ENCODE measurements around the gene ERBB4. TPM values are rescaled to one million over a fixed set of nuclear protein-coding genes. Genes with fewer than 3 reads are reported as not detected.

ERBB4 gene
- total RNA-seq, 1 donor from 2014 or later = 2.8 TPM

- TF ChIP-seq CTCF (IDR thresholded peaks at IDR 0.05) = no peak
- peaks cover 5% of the 10 kb centered on the region for H3K4me1 Mint-ChIP-seq (ENCODE audit: unreplicated experiment)
- H3K4me3 Mint-ChIP-seq (ENCODE audit: unreplicated experiment) = no peak overlapping the region
- H3K27ac Mint-ChIP-seq (ENCODE audit: unreplicated experiment) = no peak overlapping the region
- H3K9me3 Mint-ChIP-seq (ENCODE audit: unreplicated experiment) = peaks cover 10% of the 10 kb centered on the region
- no peak for DNase-seq (ENCODE audit: extremely low spot score, unreplicated experiment)
- H3K36me3 Mint-ChIP-seq (ENCODE audit: unreplicated experiment) = no peaks in the 10 kb centered on the region
- H3K27me3 Mint-ChIP-seq (ENCODE audit: unreplicated experiment) = no peaks in the 10 kb centered on the region
These were observed 556.4 kb downstream of the ERBB4 start for GRCh38 chr2:211982162-211982561.

- H3K4me1 Mint-ChIP-seq (ENCODE audit: unreplicated experiment) = peaks cover 9% of the 10 kb centered on the region
- no peak for DNase-seq (ENCODE audit: extremely low spot score, unreplicated experiment)
- no peaks in the 10 kb centered on the region for H3K36me3 Mint-ChIP-seq (ENCODE audit: unreplicated experiment)
- TF ChIP-seq CTCF (IDR thresholded peaks at IDR 0.05) = no peak
- H3K4me3 Mint-ChIP-seq (ENCODE audit: unreplicated experiment) = no peak overlapping the region
- H3K27me3 Mint-ChIP-seq (ENCODE audit: unreplicated experiment) = no peaks in the 10 kb centered on the region
- peaks cover 10% of the 10 kb centered on the region for H3K9me3 Mint-ChIP-seq (ENCODE audit: unreplicated experiment)
- no peak overlapping the region for H3K27ac Mint-ChIP-seq (ENCODE audit: unreplicated experiment)
These were observed 557.2 kb downstream of the ERBB4 start for GRCh38 chr2:211981451-211981850.

GRCh38 chr2:211976076-211976475 lies 562.5 kb downstream of the ERBB4 start:
- peaks cover 6% of the 10 kb centered on the region for H3K4me1 Mint-ChIP-seq (ENCODE audit: unreplicated experiment)
- peaks cover 25% of the 10 kb centered on the region for H3K9me3 Mint-ChIP-seq (ENCODE audit: unreplicated experiment)
- H3K4me3 Mint-ChIP-seq (ENCODE audit: unreplicated experiment) = no peak overlapping the region
- no peak overlapping the region for H3K27ac Mint-ChIP-seq (ENCODE audit: unreplicated experiment)
- H3K36me3 Mint-ChIP-seq (ENCODE audit: unreplicated experiment) = no peaks in the 10 kb centered on the region
- DNase-seq (ENCODE audit: extremely low spot score, unreplicated experiment) = no peak
- no peak for TF ChIP-seq CTCF (IDR thresholded peaks at IDR 0.05)
- H3K27me3 Mint-ChIP-seq (ENCODE audit: unreplicated experiment) = no peaks in the 10 kb centered on the region

GRCh38 chr2:211967234-211967633 lies 571.4 kb downstream of the ERBB4 start:
- H3K4me3 Mint-ChIP-seq (ENCODE audit: unreplicated experiment) = no peak overlapping the region
- peaks cover 22% of the 10 kb centered on the region for H3K9me3 Mint-ChIP-seq (ENCODE audit: unreplicated experiment)
- DNase-seq (ENCODE audit: extremely low spot score, unreplicated experiment) = no peak
- no peak overlapping the region for H3K27ac Mint-ChIP-seq (ENCODE audit: unreplicated experiment)
- TF ChIP-seq CTCF (IDR thresholded peaks at IDR 0.05) = no peak
- peaks cover 5% of the 10 kb centered on the region for H3K36me3 Mint-ChIP-seq (ENCODE audit: unreplicated experiment)
- H3K4me1 Mint-ChIP-seq (ENCODE audit: unreplicated experiment) = peaks cover 7% of the 10 kb centered on the region
- no peaks in the 10 kb centered on the region for H3K27me3 Mint-ChIP-seq (ENCODE audit: unreplicated experiment)

GRCh38 chr2:211963969-211964368 lies 574.6 kb downstream of the ERBB4 start:
- Mint-ChIP-seq H3K9me3 (ENCODE audit: unreplicated experiment) (no peaks in the 10 kb centered on the region), H3K4me3 (ENCODE audit: unreplicated experiment) (no peak overlapping the region), H3K27me3 (ENCODE audit: unreplicated experiment) (no peaks in the 10 kb centered on the region), H3K4me1 (ENCODE audit: unreplicated experiment) (peaks cover 7% of the 10 kb centered on the region), H3K27ac (ENCODE audit: unreplicated experiment) (no peak overlapping the region), H3K36me3 (ENCODE audit: unreplicated experiment) (no peaks in the 10 kb centered on the region)
- no peak for DNase-seq (ENCODE audit: extremely low spot score, unreplicated experiment)
- no peak for TF ChIP-seq CTCF (IDR thresholded peaks at IDR 0.05)
